Subcutaneous adipose tissue (tissue), 4 donors: ENCODE measurements around the gene EPN1. TPM values are rescaled to one million over a fixed set of nuclear protein-coding genes. Genes with fewer than 3 reads are reported as not detected.

Experiments
- total RNA-seq, 4 donors: library from RNA; depleted of rRNA; stranded (reverse); fragments of >200 nt; gene quantifications; one replicate each; pipeline ENCODE4 v1.1.0, GENCODE V29; 2016
- TF ChIP-seq, protein P1 (sequence below): fragments of 450-650 bp; IDR thresholded peaks from one replicate; pipeline ENCODE4 v1.5.1; 2016; ENCODE audit warnings: low read depth, mild to moderate bottlenecking, control low read depth, antibody characterized with exemption, moderate library complexity

Gene EPN1
- total RNA-seq, 4 donors from 2014 or later = 27.6 to 118 (median 59.7) TPM

DNA sequence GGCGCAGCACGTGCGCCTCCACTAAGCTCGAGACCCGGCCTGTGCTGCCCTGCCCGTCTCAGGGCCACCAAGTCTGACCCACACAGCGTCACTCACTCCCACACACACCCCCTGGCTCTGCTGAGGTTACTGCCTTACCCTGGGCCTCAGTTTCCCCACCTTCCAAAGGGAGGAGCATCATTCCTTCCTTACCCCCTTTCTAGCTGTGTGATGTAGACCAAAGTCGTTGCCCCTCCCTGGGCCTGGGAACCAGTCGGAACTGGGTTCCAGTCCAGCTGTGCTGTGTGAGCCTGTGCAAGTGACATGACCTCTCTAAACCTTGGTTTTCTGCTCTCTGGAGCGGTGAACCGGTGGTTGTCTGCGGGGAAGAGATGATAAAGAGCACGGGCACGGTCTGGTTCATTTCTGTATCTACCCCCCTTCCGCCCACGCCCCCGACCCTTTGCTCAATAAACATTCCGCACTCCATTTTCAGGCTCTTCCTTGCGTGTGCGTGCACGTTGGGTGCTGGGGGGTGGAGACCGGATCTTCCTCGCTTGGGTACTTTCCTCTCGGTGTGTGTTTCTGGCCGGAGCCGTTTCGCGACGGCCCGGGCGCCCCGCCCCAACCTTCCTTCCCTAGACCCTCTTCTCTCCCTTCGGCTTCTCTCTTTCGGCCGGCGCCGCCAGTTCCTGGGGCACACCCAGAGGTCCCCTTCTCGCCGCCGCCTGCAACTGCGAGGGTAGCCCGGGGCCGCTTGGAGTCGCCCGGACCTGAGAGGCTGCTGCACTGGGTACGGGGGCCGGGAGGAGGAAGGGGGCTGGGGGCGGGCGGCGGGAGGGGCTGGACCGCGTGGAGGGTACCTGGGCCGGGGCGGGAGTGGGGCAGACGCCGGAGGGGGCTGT lies 31.8 kb upstream of the EPN1 start, which contains the start of gene ZNF581:
ZNF581 (plus strand) TSS at position 647 of the 884 bp plus-strand sequence. CDS start 923 bp downstream, outside the sequence.
- TF ChIP-seq, protein P1, sequence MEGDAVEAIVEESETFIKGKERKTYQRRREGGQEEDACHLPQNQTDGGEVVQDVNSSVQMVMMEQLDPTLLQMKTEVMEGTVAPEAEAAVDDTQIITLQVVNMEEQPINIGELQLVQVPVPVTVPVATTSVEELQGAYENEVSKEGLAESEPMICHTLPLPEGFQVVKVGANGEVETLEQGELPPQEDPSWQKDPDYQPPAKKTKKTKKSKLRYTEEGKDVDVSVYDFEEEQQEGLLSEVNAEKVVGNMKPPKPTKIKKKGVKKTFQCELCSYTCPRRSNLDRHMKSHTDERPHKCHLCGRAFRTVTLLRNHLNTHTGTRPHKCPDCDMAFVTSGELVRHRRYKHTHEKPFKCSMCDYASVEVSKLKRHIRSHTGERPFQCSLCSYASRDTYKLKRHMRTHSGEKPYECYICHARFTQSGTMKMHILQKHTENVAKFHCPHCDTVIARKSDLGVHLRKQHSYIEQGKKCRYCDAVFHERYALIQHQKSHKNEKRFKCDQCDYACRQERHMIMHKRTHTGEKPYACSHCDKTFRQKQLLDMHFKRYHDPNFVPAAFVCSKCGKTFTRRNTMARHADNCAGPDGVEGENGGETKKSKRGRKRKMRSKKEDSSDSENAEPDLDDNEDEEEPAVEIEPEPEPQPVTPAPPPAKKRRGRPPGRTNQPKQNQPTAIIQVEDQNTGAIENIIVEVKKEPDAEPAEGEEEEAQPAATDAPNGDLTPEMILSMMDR = no peak

DNA sequence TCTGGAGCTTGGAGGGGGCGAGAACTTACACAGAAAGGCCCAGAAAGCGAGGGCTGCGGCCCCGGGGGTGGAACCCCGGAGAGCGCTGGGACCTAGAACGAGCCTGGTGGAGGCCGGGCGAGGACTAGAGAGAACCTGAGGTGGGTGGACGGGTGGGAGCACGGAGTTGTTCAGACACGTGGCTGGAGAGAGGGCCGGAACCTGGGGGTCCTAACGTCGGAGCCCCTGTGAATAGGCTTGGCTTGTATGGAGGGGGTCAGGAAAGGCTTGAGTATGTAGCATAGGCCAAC lies 31.2 kb upstream of the EPN1 start:
- TF ChIP-seq, protein P1 = no peak

DNA sequence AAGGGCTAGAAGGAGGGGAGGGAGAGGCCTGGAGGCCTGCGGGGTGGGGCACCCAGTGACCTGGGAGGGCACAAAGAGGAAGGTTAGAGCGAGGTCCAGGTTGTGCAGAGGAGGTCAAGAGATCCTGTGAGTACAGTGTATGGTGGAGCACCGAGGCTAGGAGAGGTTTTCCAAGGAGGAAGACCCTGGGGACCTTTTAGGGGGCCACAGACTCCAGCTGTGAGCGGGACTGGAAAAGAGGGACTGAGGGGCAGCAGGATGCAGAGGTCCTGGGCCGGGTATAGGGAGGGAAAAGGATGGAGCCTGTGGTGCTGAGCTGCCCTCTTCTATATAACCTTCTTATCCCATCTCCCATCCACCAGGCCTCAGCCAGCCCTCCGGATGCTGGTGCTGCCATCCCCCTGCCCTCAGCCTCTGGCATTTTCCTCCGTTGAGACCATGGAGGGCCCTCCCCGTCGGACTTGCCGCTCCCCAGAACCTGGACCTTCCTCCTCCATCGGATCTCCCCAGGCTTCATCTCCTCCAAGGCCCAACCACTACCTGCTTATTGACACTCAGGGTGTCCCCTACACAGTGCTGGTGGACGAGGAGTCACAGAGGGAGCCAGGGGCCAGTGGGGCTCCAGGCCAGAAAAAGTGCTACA lies 30.7 kb upstream of the EPN1 start:
- TF ChIP-seq, protein P1 = no peak

DNA sequence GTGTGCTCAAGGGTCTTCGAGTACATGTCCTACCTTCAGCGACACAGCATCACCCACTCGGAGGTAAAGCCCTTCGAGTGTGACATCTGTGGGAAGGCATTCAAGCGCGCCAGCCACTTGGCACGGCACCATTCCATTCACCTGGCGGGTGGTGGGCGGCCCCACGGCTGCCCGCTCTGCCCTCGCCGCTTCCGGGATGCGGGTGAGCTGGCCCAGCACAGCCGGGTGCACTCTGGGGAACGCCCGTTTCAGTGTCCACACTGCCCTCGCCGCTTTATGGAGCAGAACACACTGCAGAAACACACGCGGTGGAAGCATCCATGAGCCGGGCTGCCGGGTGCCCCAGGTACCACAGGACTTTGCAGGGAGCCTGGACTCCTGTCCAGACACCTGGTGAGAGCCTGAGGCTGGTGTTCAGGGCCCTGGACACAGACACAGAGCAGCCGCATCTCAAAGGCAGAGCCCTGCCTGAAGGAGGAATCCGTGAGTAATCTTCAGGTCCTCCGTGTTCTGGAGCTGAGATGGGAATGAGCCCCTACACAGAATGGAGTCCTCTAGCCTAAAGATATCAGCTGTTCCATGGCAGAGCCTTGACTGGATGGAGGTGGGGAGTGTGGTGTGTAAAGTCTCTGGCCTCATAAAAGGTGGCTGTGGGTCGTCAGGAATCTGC lies 30.0 kb upstream of the EPN1 start:
- TF ChIP-seq, protein P1 = no peak

DNA sequence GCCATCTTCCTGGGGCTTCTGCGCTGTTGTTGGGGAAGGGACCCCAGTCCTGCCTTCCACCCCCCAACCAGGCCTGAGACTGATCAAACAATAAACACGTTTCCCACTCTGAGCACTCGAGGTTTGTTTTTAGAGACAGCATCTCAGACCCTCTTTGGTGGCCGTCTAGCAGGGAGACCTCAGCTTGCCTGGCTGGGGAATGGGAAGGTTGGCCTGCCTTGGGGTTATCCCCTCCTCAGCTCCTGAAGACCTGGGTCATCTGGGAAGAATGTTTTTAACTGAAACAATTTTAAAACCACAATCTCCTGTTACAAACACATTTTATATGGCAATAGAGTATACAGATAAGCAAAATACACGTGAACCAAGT lies 29.5 kb upstream of the EPN1 start:
- TF ChIP-seq, protein P1 = no peak

DNA sequence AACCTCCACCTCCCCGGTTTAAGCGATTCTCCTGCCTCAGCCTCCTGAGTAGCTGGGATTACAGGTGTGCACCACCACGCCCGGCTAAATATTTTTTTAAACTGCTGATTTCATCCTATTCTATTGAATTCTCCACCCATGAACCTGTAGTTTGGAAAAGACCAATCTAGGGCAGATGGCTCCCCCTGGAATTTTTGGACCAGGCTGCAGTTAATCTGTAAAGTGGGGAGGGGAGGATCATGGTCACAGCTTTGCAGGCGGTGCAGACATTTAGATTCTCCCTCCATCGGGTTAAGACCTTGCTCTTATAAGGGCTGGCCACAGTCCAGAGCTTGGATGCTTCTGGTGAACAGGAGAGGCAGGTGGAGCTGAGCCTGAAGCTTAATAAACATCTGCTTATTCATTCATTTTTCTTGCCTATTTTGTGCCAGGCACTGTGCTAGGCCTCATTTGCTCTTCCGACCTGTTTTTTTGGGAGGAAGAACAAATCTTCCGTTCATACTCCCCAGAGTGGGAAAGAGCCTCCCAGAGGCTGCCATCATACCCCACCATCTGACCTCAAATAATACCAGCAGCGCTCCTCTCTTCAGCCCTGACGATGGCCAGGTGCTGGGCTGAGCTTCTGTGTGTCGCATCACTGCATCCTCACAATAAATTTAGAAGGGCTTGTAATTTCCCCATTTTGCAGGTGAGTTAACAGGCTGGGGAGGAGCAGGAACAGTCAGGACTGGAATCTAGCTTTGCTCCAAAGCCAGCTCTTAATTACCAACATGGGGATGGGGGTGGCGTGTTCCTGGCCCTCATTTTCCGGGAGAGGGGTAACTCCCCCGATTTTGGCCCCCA lies 27.9 kb upstream of the EPN1 start:
- TF ChIP-seq, protein P1 = no peak
